ENCODE results near the gene CLEC12A.
A peak's percentile ranks its signal among the peaks of the same experiment; 100 is the strongest.

Gene CLEC12A

DNA sequence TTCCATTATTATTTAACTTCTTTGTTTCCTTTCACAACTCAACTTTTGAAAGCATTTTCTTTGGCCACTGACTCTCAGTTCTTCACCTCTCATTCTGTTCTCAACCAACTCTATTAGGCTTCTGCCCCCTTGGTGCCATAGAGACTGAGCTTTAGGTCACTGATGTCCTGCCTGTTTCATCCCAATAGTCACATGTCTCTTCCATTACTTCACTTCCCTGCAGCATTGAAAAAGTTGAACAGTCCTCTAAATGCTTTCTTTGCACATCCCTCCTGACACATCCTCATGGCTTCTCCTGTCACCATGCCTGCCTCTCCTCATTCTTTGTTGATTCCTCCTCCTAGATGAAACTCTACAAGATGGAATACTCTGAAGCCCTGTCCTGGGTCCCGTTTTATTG lies 2.7 kb downstream of the CLEC12A start:
- peak; percentile 67 to 81 for DNase-seq

- DNase-seq: peak; percentile 68 to 84
These were observed 3.5 kb downstream of the CLEC12A start for GRCh38 chr12:9974731-9975130.

- no peak for DNase-seq
These were observed 4.4 kb downstream of the CLEC12A start for GRCh38 chr12:9975614-9976013.

DNA sequence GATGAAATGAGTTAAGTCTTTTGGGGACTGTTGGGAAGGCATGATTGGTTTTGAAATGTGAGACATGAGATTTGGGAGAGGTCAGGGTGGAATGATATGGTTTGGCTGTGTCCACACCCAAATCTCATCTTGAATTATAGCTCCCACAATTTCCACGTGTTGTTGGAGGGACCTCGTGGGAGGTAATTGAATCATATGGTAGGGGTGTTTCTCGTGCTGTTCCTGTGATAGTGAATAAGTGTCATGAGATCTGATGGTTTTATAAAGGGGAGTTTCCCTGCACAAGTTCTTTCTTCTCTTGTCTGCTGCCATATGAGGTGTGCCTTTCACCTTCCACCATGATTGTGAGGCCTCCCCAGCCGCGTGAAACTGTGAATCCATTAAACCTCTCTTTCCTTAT lies 5.4 kb downstream of the CLEC12A start:
- peak; percentile 55 to 80 for DNase-seq

DNA sequence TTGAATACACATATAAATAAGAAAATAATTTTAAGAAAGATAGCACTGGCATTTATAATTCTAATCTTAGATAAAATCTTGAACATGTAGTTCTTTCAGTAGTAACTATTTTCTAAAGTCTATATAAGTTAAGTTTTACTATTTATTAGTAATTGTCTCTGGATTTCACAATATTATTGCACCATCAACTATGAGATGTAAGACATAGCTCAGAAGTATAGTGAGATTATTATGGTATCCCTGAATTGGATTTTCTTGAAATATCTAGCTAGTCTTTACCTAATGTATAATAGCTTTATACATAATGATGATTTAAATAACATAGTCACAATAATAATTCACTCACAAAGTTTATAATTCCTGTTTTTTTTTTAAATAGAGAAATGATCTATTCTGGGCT lies 6.7 kb downstream of the CLEC12A start:
- peak; percentile 47 to 72 for DNase-seq

GRCh38 chr12:9980126-9980525 lies 8.9 kb downstream of the CLEC12A start:
- DNase-seq: peak in 1 of 2 donors; percentile 53

DNA sequence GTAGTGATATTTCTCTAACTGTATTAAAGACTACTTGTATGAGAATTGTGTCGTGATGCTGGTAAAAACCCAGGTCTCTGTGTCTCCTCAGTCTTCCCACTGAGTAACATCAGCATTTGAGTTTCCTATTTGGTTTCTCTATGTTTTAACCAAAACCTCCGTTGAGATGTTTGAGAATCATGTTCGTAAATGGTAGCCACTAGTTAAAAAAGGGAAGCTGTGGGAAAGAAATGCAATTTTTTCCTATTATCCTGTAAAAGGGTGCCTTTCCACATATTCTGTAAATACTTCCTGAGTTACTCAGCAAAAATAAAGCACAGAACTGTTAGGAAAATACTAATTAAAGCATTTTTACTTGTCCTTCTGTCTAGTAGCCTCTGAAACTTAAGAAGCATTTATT lies 20.7 kb downstream of the CLEC12A start:
- peak; percentile 31 for DNase-seq

GRCh38 chr12:9992296-9992695 lies 21.1 kb downstream of the CLEC12A start:
- peak in 1 of 2 donors; percentile 14 for DNase-seq

GRCh38 chr12:9999016-9999415 lies 27.8 kb downstream of the CLEC12A start, which contains the start of gene CLEC1B:
Gene CLEC1B, minus strand, starts transcription at chr12:9999121. Its CDS starts 21 bp downstream, at chr12:9999100.
- DNase-seq: no peak

GRCh38 chr12:10001171-10001776 lies 30.1 kb downstream of the CLEC12A start:
- DNase-seq: no peak

DNA sequence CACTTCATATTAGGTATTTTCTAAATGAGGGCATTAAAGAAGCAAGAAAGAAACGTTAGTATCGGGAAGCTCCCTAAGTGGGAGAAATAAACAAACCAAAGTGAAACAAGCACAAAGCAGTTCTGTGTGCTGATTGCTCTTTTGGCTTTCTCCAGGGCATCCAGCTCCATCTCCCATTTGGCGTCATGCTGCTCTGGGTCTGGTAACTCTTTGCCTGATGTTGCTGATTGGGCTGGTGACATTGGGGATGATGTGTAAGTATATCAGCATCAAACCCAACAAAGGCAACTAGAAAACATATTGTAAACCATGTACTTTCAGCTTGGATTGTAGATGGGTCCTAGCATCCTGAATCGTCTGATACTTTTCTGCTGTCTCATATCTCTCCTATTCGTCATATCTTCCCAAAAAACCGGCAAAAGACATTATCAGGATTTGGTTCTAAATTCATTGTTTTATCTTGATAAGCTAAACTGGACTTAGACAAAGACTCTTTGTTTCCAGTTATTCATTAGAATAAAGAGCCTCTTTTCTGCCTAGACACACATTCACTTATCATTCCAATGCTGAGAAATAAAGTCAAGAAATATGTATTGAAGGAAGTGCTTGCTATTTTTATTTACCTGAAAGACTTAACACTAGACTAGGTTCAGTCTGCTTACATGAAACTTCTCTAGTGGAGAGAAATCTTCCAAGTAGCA lies 41.6 kb downstream of the CLEC12A start:
- no peak for DNase-seq

GRCh38 chr12:10015450-10015849 lies 44.2 kb downstream of the CLEC12A start:
- DNase-seq: no peak

GRCh38 chr12:10016881-10017280 lies 45.7 kb downstream of the CLEC12A start:
- no peak for DNase-seq

DNA sequence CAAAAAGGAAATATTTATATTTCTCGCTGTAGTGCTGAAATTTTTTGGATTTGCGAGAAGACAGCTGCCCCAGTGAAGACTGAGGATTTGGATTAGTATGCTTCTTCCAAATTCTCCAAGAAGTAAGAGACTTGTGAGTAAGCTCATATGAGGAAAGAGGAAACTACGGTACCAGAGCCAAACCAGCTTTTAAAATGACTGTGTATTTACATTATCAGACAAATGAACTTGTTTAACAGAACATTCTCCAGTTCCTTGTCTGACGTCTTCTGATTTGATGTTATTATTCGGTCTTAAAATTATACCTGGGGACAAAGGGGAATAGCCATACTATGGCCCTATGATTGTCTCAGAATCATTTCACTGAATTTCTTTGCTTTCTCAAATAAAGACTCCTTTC lies 47.2 kb downstream of the CLEC12A start:
- peak; percentile 39 to 51 for DNase-seq

DNA sequence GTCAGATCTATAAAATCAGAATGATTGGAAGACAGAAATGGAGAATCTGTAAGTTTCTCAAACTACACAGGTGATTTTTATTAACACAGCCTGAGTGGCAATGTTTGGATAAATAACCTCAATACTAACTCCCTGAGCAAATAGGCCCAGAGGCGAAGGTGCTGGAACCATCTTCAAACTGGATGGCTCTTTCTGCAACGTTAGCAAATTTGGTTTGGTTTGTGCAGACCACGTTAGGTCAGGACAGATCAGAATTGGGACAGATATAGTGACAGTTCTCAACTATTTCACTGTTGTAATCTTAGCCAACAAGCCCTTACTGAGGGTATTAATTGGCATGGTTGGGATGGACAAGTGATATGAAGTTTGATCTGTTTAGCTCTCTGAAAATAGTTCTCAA lies 50.1 kb downstream of the CLEC12A start:
- DNase-seq: no peak

- peak; percentile 29 to 32 for DNase-seq
These were observed 54.0 kb downstream of the CLEC12A start for GRCh38 chr12:10025236-10025635.

- DNase-seq: peak in 1 of 2 donors; percentile 52
These were observed 55.5 kb downstream of the CLEC12A start for GRCh38 chr12:10026666-10027065.

GRCh38 chr12:10027311-10027710 lies 56.1 kb downstream of the CLEC12A start:
- no peak for DNase-seq

GRCh38 chr12:10027721-10028120 lies 56.5 kb downstream of the CLEC12A start:
- DNase-seq: peak; percentile 94 to 98

DNA sequence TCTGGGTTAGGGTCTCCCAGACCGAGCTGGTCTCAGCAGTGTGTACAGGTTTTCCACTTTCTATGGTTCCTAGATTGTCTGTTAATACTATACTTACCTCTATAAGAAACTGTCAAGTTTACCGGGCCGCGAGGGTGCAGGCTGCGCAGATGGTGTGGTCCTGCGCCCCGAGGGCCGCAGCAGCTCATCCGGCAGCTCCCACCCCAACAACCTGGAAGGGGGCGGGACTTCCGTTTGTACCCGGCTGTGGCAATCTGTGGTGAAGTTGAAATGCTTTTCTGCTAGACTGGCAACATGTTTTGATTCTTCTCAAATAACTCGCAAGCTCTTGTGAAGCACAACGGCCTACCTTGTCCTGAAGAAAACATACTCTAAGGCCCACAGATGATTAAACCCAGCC lies 59.2 kb downstream of the CLEC12A start, which contains the start of gene CLEC9A:
TSS of gene CLEC9A (plus strand) at position 237 of the 400 bp plus-strand sequence. CDS start 22,006 bp downstream, outside the sequence.
- no peak for DNase-seq

- DNase-seq: peak in 1 of 2 donors; percentile 38
These were observed 60.1 kb downstream of the CLEC12A start for GRCh38 chr12:10031321-10031720.

DNA sequence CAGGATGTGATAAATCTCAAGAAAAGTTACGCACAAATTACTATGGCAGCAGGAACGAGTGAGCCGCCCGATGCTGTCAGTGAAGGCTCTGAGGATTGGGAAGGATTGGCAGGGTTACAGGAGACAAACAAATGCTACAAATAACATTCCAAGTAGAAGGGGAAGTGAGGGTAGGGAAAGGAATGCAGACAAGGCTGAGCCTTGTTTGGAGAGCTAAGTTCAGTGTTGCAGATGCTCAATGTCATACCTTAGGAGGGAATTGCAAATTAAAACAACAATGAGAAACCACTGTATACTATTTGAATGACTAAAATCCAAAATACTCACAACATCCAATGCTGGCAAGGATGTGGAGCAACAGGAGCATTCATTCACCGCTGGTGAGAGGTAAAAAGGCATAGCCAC lies 60.6 kb downstream of the CLEC12A start:
- DNase-seq: no peak

GRCh38 chr12:10033783-10034545 lies 62.8 kb downstream of the CLEC12A start:
- DNase-seq: peak; percentile 26 to 83
